ENCODE data around the gene BLVRA. TPM values are rescaled to one million over a fixed set of nuclear protein-coding genes. Genes with fewer than 3 reads are reported as not detected.
"Not testable (repeated sequence)": the region's sequence is repeated elsewhere in the genome, so short reads cannot be mapped to it uniquely, and the experiment has no call there.

BLVRA gene
- polyA plus RNA-seq, 1 donor from 2014 or later: 34.4 TPM

DNA sequence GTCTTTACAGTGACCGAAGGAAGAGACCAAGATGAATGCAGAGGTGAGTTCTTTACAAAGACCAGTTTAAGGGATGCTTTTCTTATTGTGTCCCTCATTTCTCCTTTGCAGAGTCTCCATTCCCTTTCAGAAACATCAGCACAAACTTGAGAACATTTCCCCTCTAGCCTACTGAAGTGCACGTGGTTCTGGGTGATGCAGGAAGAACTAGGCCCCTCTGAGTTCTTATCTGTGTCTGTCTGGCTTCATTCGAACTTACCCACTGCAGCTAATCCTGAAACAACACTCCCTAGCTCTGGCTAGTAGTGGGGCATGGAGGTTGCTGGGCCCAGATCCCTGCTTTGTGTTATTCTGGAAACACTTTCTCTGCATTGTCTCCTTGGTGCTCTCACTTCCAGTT is 12.6 kb downstream of the BLVRA start:
- Mint-ChIP-seq H3K27me3 (no peaks in the 10 kb centered on the region), H3K27ac (no peak overlapping the region), H3K36me3 (no peaks in the 10 kb centered on the region), H3K9me3 (no peaks in the 10 kb centered on the region), H3K4me3 (no peak overlapping the region), H3K4me1 (no peaks in the 10 kb centered on the region)

DNA sequence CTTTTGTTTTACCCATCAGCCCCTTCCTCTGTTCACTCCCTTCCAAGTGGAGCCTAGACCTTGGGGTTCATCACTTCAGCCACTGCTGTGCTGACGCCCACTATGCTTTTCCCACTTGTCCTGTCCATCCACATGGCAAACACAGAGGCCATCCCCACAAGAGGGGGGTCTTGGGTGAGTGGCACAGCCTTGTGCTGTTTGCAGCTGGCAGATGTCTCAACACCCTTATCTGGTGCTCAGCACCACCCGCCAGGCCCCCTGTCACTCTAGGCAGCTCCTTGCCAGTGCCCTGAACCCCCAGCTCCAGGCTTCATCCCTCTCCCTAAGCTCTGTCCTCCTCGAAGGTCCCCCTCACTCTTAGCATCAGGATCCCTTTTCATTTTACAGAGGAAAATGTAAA is 13.1 kb downstream of the BLVRA start:
- Mint-ChIP-seq H3K36me3 (no peaks in the 10 kb centered on the region), H3K9me3 (no peaks in the 10 kb centered on the region), H3K4me1 (peaks cover 0 to 2% (median 0%) of the 10 kb centered on the region in 3 donors), H3K4me3 (no peak overlapping the region), H3K27me3 (no peaks in the 10 kb centered on the region), H3K27ac (no peak overlapping the region)

- H3K4me1 Mint-ChIP-seq, H3K4me3 Mint-ChIP-seq, H3K36me3 Mint-ChIP-seq, H3K27ac Mint-ChIP-seq, H3K9me3 Mint-ChIP-seq, H3K27me3 Mint-ChIP-seq: not testable (repeated sequence)
Measured at GRCh38 chr7:43773268-43773667, 14.8 kb downstream of the BLVRA start.

GRCh38 chr7:43775255-43775654 is 16.8 kb downstream of the BLVRA start:
- H3K27ac Mint-ChIP-seq, H3K36me3 Mint-ChIP-seq, H3K4me3 Mint-ChIP-seq, H3K27me3 Mint-ChIP-seq, H3K9me3 Mint-ChIP-seq, H3K4me1 Mint-ChIP-seq: not testable (repeated sequence)

GRCh38 chr7:43778293-43779044 is 20.0 kb downstream of the BLVRA start:
- not testable (repeated sequence) for H3K36me3 Mint-ChIP-seq, H3K4me1 Mint-ChIP-seq, H3K27ac Mint-ChIP-seq, H3K27me3 Mint-ChIP-seq, H3K9me3 Mint-ChIP-seq, H3K4me3 Mint-ChIP-seq

DNA sequence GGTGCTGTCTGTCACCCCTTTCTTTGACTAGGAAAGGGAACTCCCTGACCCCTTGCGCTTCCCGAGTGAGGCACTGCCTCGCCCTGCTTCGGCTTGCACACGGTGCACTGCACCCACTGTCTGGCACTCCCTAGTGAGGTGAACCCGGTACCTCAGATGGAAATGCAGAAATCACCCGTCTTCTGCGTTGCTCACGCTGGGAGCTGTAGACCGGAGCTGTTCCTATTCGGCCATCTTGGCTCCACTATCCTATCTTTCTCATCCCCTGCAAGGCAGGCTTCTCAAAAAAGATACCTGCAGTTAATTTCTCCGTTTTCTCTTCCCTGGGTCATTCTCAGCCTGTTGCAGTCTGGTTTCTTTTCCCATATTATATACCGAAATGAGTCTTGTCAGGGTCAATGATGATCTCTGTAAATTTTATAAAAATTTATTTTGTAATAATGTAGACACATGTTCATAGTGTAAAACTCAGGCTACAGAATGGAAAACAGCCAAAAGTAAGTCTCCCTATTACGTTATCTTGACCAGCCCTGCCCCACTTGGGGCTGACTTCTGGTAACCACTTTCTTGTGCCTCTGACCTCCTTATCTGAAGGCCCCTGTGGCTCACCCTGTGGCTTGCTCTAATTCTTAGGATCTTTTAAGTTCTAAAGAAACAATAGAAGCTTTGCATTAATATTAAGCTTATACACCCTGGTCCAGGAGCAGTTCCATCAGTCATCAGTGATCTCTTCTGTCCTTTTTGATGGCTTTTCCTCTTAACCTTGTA is 20.7 kb downstream of the BLVRA start:
- Mint-ChIP-seq H3K27me3 (peaks cover under 1% of the 10 kb centered on the region), H3K9me3 (peaks cover 0 to 2% (median 0%) of the 10 kb centered on the region in 3 donors), H3K4me3 (no peak overlapping the region), H3K27ac (no peak overlapping the region), H3K4me1 (peaks cover 0 to 3% (median 2%) of the 10 kb centered on the region in 3 donors), H3K36me3 (peaks cover 7% of the 10 kb centered on the region)

- Mint-ChIP-seq H3K27ac (peak overlapping the region in 1 of 3 donors; percentile 40), H3K36me3 (peaks cover 7% of the 10 kb centered on the region), H3K4me3 (no peak overlapping the region), H3K4me1 (peaks cover 0 to 4% (median 3%) of the 10 kb centered on the region in 3 donors), H3K9me3 (peaks cover 0 to 2% (median 0%) of the 10 kb centered on the region in 3 donors), H3K27me3 (peaks cover 2% of the 10 kb centered on the region)
Measured at GRCh38 chr7:43781726-43782607, 23.5 kb downstream of the BLVRA start.

DNA sequence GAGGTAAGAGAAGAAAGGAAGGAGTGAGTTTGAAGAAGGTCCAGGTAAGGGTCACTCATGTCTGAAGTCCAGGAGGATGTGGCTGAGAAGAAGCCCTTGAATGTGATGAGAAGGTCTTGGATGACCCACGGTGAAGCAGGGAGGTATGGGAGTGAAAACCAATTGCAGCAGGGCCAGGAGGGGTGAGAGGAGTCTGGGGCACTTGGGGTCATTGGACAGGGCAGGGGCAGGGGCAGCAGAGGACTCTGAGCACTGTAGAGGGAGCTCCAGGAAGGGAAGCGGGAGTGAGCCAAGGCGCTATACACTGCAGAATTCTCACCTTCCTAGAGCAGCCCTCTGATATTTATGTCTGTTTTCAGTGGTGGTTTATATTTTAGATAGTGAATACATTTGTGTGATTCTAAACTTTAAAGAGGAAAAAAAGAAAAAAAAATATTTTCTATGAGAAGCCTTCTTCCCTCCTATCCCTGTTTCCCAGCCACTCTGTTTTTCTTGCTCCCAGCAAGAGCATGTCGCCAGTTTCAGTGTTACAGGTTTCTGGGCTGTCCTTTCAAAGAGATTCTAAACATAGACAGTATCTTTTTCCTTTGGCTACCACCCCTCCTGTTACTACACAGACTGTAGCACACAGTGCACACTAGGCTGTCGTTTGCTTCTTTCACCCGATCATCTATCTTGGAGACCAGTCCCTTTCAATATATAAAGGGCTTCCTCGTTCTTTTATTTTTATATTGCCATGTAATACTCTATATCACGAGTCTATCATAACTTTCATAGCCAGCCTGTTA is 24.5 kb downstream of the BLVRA start:
- Mint-ChIP-seq H3K27ac (peak overlapping the region in 1 of 3 donors; percentile 45), H3K36me3 (peaks cover 7% of the 10 kb centered on the region), H3K4me3 (peak overlapping the region in 1 of 4 donors; percentile 19), H3K27me3 (peaks cover 2% of the 10 kb centered on the region), H3K9me3 (no peaks in the 10 kb centered on the region), H3K4me1 (peaks cover 0 to 4% (median 3%) of the 10 kb centered on the region in 3 donors)

GRCh38 chr7:43784030-43784584 is 25.6 kb downstream of the BLVRA start:
- Mint-ChIP-seq H3K27ac (peak overlapping the region in 1 of 3 donors; percentile 33), H3K36me3 (peaks cover 8% of the 10 kb centered on the region), H3K4me1 (peaks cover 0 to 4% (median 3%) of the 10 kb centered on the region in 3 donors), H3K9me3 (no peaks in the 10 kb centered on the region), H3K4me3 (peak overlapping the region in 2 of 4 donors; percentile 25 to 54), H3K27me3 (peaks cover 2% of the 10 kb centered on the region)

DNA sequence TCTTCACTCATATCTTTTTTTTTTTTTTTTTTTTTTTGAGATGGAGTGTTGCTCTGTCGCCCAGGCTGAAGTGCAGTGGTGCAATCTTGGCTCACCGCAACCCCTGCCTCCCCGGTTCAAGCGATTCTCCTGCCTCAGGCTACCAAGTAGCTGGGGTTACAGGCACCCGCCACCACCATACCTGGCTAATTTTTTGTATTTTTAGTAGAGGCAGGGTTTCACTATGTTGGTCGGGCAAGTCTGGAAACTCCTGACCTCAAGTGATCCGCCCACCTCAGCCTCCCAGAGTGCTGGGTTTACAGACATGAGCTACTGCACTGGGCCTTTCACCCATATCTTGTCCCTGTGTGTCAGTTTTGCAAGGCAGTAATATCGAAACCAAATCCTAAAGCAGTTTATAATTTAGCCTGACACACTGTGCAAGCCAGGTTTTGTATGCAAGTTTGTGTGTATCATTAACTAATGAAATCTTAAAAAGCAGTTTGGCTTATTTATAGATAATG is 26.2 kb downstream of the BLVRA start:
- not testable (repeated sequence) for H3K9me3 Mint-ChIP-seq, H3K4me1 Mint-ChIP-seq, H3K27ac Mint-ChIP-seq, H3K27me3 Mint-ChIP-seq, H3K36me3 Mint-ChIP-seq
- H3K4me3 Mint-ChIP-seq: peak overlapping the region in 2 of 4 donors; percentile 54 to 56

GRCh38 chr7:43785420-43785819 is 26.9 kb downstream of the BLVRA start:
- H3K4me1 Mint-ChIP-seq: peaks cover 0 to 4% (median 3%) of the 10 kb centered on the region in 3 donors
- peaks cover 2% of the 10 kb centered on the region for H3K27me3 Mint-ChIP-seq
- no peak overlapping the region for H3K27ac Mint-ChIP-seq
- no peaks in the 10 kb centered on the region for H3K9me3 Mint-ChIP-seq
- H3K4me3 Mint-ChIP-seq: no peak overlapping the region
- peaks cover 7% of the 10 kb centered on the region for H3K36me3 Mint-ChIP-seq

DNA sequence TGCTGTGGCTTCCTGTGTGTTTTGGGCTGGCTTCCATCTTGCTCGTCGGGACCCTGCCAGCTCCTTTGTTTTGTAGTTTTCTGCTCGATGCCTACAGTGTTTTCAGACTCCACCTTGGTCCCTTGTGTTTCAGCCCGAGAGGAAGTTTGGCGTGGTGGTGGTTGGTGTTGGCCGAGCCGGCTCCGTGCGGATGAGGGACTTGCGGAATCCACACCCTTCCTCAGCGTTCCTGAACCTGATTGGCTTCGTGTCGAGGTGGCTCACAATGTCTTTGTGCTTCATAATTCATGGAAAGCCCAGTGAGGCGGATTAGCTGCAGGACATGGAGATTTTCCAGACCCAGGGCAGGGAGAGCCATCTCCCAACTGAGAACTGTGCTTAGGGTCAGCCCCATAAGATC is 29.3 kb downstream of the BLVRA start:
- Mint-ChIP-seq H3K27ac (no peak overlapping the region), H3K36me3 (peaks cover 7% of the 10 kb centered on the region), H3K9me3 (no peaks in the 10 kb centered on the region), H3K4me1 (peaks cover 0 to 4% (median 3%) of the 10 kb centered on the region in 3 donors), H3K4me3 (no peak overlapping the region), H3K27me3 (peaks cover 2% of the 10 kb centered on the region)

DNA sequence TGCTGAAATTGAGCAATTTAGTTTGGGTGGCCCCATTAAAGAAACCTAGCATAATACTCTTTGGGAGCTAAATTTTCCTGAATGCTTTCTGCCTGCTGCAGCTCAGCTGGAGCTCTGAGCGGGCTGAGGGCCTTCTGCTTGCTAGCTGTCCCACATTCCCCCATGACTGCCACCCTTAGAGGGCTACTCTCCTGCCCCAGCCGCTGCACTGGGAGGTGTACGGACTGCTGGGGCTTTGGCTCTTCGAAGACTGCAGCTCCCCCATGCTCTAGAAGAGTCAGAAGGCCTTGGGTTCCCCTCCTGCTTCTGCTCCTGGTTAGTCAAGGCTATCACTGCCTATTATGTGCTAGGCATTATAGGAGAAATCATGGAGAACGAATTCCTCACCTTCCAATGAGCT is 31.5 kb downstream of the BLVRA start:
- Mint-ChIP-seq H3K4me3 (no peak overlapping the region), H3K4me1 (no peaks in the 10 kb centered on the region), H3K27ac (no peak overlapping the region), H3K9me3 (no peaks in the 10 kb centered on the region), H3K27me3 (no peaks in the 10 kb centered on the region), H3K36me3 (peaks cover 4% of the 10 kb centered on the region)

DNA sequence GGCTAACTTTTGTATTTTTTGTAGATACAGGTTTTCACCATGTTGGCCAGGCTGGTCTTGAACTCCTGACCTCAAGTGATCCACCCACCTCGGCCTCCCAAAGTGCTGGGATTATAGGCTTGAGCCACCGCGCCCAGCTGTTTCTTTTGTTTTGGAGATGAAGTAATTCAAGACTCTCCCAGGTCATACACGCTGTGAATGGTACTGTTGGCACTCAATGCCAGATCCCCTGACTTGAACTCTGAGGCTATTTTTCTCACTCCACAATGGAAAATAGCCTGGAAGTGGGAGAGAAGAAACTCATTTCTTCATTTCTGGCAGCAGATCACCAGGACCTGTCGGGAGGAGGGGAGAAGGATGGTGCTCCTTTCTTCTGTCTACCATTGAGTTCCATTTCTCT is 32.4 kb downstream of the BLVRA start:
- Mint-ChIP-seq H3K4me3 (no peak overlapping the region), H3K36me3 (peaks cover 7% of the 10 kb centered on the region), H3K27me3 (no peaks in the 10 kb centered on the region), H3K4me1 (no peaks in the 10 kb centered on the region), H3K27ac (no peak overlapping the region), H3K9me3 (no peaks in the 10 kb centered on the region)
